ENCODE measurements around the gene TFDP1.

Gene TFDP1

DNA sequence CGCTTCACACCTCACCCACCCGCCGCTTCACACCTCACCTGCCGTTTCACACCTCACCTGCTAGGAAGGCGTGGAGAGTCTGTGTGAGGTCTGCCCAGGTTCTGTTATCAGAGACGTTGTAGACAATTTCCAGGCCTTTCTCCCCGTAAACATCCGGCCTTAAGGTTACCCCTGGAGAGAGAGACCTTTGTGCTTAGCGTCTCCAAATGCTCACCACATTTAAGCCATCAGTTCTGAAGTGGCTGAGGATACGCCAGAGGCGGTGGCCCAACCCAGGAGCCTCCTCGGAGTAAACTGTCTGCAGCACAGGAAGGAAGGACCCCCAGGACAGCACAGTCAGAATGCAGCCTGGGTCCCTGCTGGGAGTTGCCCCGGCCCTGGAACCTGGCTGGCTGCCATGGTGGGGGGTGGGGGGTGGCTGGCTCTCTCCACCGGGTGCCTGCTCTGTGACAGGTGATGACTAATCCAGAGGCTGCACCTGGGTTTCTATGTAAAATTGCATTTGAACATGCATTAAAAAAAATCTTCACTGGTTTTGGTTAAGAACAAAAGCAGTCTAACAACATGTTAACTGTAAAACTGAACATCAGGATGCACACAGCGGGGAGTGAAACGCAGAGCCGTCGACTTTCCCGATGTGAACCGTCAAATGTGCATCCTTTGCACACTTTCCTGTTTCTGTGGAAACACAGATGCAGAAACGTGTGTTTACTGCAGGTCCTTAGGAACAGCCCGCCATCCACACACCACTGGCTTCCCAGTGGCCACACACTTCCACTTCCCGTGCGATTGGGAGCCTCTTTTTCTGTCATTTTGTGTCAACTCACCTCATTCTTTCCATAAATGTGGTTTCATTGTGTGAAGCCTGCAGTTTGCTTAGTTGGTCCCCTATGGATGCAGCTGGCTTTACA lies 69.0 kb downstream of the TFDP1 start:
- DNase-seq: no peak

DNA sequence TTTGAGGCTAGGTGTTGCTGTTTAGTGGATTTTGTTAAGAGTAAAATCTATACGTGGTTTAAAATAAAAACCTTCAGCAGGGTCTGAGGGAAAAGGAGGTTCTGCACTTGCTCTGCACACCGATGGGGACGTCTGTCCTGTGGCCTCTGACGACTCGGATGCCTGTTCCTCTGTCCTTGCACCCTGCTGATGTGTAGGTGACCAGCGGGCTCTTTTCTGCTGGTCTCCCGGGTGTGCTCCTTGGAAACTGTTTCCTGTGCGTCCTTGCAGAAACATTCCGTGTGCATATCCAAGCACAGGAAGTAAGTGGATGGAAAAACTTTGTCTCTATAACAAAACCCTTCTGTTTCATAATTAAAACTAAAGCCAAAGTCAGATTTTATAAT lies 69.6 kb downstream of the TFDP1 start:
- DNase-seq: no peak

DNA sequence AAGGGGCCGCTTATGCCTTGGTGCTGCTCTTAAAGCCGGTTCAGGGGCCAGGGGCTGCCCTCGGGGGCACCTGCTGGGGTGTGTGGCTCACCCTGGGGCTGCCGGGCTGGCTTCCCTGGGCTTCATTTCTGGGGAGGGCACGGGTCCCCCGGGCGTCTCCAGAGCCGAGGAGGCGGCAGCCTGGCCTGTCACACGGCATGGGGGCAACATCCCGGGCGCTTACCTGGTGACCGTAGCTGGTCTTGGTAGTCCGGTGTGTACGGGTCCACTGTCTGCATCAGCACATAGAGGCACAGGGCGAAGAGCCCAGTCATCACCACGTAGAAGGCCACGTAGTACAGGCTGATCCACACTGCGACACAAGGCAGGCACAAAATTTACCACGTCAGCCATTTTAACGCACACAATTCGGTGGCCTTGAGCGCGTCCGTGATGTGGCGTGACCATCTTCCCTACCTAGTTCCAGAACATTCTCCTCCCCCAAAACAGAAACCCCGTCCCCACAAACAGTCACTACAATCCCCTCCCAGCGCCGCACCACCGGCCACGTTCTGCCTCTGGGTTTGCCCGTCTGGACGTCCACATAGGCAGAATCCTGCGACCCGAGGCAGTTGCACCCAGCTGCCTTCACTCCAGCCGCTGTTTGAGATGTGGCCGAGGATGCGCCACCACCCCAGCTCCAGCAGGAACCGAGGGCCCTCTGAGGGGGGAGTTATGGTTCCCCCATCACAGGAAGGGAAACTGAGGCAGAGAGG lies 70.2 kb downstream of the TFDP1 start:
- no peak for DNase-seq

DNA sequence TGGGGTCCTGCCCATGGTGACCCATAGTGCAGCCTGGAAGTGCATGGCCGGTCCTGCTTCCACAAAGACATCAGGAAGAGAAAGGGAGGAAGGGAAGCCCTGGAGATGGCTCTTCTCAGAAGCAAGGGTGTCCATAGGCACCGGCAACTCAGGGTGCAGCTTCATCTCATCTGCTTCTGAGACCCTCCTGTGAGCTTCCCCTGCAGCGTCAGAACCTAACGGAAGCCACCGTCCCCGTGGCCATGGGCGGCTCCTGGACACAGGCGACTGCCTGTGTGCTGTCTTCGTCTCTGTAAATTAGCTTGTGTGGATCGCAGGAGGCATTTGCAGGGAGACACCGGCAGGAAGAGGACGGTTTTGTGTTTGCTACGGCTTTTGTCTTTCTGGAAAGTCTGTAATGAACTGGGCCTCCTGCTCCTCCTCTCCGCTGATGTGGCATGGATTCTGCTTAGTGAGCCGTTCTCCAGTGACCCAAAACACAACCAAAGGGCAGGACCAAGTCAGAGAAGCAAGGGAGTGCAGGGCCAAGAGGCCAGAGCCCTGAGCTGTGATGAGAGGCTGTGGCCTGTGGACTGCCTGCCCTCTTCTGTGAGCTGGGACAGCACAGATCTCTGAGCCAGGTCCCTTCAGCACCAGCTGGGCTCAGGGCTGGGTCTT lies 70.9 kb downstream of the TFDP1 start:
- DNase-seq: no peak

DNA sequence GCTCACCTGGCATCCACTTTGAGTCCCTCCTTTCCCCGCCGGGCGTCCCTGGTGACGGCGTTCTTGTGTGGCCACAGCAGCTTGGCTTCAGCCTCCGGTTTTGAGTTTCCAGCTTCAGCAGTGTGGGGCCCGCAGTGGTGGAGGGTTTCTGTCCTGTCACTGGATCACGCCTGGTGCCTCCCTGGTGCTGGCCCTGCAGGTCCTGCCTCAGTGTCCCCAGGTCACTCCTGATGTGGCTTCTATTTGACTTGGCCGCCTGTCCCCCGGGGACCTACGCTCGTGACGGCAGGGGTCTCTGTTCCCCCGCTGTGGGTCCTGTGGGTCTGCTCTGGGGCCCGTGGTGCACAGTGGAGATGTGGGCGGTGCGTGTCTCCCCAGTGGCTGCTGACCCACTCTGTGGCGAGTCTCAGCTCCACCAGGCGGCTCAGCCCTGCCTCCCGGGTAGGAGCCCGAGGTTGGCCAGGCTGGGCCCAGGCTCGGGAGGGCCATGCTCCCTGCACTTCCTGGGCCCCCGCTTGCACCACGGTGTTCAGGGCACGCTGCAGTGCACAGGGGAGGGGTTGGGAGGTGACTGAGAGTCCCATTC lies 71.5 kb downstream of the TFDP1 start:
- no peak for DNase-seq

DNA sequence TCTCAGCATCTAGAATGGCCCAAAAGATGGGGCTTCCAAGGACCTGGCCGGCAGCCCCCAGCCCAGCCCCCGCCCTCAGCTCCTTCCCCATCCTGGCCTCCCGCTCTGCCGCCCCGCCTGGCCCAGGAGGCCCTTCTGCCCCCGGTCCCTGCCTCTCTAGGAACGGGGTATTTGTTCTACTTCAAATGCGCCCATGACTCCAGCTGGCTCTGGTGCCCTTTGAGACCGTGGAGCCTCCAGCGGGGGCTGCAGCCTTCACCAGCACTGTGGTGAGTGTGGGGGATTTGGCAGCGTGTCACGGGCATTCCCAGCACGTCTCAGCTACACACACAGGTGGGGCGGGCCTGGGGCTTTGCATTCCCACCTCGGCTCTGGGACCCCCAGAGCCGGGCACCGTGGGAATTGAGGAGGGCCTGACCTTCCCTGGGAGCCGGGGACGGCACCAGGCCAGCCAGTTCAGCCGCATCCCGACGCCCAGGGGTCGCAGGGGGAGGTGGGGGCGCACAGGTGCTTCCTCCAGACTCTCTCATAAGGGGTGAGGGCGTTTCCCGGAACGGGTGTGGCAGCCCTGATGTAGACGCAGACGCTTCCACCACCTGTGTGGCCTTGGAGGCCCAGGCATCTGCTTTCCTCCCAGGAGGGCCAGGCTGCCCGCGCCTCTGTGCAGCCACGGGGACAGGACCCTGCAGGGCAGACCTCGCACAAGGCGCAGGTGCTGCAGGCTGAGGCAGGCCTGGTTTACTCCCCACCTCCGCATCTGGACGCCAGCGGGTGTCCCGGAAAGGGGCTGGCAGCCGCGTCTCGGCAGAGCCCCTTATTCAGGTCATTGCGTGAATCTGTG lies 72.5 kb downstream of the TFDP1 start:
- no peak for DNase-seq

DNA sequence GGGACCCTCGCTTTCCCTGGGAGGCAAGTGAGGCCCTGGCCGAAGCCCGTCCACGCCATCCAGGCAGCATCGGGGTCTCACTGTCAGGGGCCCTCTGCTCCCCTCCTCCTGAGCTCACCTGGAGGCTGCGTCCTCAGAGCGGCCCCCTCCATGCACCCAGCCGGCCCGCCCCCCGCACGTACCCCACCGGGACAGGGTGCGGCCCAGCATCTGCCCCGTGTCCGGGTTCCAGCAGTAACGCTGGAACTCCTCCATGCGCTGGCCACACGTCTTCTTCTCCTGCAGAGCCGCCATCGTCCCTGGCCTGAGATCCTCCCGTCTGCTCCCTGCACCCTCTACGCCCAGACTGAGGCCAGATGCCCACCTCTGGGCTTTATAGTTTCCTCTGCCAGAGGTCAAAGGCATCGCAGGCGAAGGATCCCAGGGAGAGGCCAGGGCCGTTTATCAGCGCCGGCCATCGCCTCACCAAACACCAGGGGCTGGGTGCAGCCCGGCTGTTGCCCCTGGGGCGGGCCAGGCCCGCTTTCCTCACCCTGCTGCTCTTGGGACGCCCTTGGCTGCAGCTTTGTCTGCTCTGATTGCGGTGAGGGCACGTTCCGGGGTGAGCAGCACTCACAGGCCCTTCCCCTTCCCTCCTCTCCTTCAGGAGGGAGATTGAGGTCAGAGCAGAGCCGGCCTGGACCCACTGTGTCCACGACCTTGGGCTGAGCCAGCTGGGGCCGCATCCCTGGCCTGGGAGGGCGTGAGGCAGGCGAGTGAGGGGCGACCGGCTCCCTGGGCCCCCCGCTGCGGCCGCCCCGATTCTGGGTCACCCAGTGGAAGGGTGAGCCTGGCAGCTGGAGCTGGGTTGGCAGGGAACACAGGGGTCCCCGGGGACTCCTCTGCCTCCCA lies 73.5 kb downstream of the TFDP1 start, which contains the start of gene ATP4B:
Gene ATP4B, minus strand, starts transcription at position 348 of the 891 bp plus-strand sequence. Its CDS starts 54 bp downstream, at position 294.
- DNase-seq: no peak

DNA sequence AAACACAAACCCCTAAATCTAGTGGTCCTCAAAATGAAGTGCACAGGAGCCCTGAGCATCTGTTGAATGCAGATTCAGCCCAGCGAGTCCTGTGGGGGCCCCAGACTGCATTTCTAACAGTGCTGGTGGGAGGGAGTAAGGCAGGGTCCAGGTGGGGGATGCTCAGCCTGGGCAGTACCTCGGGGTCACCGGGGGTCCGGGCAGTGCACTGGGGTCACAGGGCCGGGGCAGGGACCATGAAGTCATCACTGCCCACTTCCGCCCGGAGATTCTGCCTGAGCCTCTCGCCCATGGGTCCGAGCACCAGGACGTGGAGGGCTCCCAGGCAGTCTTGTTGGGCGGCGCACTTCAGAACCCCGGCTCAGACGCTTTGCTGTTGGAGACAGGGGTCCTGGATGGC lies 74.3 kb downstream of the TFDP1 start:
- DNase-seq: no peak

DNA sequence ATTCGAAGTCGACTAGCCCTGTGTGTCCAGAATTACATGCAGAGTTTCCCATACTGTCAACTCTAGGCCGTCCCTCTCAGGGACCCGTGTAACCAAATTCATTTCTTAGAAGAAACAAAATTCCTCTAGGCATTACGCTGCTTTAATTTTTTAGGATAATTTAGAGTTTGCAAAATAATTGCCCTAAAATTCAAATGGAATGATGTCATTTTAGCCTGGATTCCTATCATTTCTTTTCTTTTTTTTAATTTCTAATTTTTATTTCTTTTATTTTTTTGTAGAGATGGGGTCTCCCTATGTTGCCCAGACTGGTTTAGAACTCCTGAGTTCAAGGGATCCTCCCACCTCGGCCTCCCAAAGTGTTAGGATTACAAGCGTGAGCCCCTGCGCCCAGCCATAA lies 74.8 kb downstream of the TFDP1 start:
- DNase-seq: no peak

DNA sequence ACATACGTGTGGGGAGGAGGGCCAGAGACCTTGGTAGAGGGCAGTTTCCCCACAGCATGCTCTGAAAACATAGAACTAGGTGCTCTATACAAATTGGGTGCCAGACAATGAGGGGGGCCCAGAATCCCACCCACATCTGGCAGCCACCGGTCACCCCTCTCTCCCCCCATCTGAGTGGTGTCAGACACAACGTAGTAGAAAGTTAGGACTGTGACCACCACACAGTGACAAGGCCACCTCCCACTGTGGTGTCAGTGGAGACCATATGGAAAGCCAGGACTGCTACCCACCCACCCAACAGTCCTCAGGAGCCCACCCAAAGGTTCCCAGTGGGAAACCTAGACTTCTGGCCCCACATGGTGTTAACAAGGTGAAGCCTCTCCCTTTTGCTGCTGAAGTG lies 75.5 kb downstream of the TFDP1 start:
- DNase-seq: no peak

DNA sequence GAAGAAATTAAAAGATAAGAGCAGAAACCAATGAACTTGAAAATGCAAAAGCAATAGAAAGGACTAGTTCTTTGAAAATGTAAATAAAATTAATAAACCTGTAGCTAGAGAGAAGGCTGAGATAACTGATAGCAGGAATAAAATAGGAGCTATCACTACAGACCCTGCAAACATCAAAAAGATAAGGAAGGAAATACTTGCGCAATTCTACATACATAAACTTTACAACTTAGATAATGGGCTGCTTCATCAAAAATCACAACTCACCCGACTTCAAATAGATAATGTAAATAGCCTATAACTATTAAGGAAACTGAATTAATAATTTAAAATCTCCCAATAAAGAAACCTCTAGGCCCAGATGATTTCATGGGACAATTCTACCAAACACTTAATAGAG lies 77.0 kb downstream of the TFDP1 start:
- DNase-seq: no peak

DNA sequence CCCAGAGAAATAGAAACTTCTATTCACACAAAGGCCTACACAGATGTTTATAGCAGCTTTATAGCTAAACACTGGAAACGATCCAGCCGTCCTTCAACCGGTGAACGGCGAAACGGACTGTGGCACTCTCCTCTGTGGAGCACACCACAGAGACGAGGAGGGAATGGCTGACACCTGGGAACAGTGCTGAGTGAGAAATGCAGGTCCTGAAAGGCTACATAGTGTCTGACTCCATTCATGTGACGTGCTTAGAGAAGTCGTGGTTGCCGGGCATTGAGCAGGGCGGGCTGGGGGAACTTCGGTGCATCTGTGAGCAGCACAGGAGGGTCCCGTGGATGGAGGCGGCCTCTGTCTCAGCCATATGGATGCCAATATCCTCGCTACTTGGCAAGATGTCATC lies 79.4 kb downstream of the TFDP1 start:
- DNase-seq: no peak

DNA sequence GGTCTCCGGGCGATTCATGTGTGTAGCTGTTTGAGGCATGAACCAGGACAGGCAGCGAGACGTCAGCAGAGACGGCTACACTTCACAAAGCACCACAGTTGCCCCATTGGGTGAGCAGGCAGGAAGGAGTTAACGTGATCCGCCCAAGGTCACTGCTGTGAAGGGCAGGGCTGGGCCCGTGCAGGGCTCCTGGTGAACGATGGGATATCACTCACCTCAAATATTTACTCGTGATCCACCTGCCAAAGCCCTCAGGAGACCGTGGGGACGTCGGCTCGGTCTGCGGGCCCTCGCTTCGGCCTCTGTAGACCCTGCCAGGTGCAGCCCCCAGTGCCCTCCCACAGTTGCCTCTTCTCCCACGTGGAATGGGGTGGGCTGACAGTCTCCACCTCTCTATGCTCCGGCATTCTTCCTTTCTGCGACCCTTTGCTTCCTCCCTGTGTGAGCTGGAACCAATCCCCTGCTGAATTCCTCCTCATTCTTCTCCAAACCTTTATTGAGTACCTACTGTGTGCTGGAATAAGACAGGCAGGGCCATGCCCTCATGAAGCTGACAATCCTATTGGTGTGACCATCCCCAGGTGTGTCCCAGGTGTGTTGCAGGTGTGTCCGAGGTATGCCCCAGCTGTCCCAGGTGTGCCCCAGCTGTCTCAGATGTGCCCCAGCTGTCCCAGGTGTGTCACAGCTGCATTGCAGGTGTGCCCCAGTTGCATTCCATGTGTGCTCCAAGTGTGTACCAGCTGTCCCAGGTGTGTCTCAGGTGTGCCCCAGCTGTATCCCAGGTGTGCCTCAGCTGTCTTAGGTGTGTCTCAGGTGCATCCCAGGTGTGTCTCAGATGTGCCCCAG lies 80.4 kb downstream of the TFDP1 start:
- no peak for DNase-seq

DNA sequence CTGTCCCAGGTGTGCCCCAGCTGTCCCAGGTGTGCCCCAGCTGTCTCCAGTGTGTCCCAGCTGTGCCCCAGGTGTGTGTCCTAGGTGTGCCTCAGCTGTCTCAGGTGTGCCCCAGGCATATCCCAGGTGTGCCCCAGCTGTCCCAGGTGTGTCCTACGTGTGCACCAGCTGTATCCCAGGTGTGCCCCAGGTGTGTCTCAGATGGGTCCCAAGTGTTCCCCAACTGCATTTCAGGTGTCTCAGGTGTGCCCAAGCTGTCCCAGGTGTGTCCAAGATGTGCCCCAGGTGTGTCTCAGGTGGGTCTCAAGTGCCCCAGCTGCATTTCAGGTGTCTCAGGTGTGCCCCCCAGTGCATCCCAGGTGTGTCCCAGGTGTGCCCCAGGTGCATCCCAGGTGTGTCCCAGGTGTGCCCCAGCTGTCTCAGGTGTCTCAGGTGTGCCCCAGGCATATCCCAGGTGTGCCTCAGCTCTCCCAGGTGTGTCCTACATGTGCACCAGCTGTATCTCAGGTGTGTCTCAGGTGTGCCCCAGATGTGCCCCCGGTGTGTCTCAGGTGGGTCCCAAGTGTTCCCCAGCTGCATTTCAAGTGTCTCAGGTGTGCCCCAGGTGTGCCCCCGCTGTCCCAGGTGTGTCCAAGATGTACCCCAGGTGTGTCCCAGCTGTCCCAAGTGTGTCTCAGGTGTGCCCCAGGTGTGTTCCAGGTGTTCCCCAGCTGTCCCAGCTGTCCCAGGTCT lies 81.2 kb downstream of the TFDP1 start:
- no peak for DNase-seq

DNA sequence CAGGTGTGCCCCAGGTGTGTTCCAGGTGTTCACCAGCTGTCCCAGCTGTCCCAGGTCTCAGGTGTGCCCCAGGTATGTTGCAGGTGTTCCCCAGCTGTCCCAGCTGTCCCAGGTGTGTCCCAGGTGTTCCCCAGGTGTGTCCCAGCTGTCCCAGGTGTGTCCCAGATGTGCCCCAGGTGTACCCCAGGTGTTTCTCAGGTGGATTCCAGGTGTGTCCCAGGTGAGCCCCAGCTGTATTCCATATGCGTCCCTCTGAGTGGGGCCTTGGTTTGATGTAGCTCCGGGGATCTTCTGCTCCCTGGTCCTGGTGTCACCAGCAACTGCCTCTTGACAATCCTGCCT lies 81.7 kb downstream of the TFDP1 start:
- no peak for DNase-seq

DNA sequence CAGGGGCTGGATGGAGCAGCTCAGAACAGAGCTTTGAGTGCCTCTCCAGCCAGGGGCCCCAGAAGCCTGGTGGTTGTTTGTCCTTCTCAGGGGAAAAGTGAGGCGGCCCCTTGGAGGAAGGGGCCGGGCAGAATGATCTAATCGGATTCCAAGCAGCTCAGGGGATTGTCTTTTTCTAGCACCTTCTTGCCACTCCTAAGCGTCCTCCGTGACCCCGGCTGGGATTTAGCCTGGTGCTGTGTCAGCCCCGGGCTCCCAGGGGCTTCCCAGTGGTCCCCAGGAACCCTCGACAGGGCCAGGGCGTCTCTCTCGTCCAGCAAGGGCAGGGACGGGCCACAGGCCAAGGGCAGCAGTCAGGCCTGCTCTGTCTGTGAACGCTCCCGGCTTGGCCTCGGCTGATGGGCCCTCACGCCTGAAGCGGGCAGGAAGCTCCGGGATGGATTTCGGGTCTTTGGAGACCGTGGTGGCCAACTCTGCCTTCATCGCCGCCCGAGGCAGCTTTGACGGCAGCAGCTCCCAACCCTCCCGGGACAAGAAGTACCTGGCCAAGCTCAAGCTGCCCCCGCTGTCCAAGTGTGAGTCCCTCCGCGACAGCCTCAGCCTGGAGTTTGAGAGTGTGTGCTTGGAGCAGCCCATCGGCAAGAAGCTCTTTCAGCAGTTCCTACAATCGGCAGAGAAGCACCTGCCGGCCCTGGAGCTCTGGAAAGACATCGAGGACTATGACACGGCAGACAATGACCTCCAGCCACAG lies 82.6 kb downstream of the TFDP1 start, which contains the start of gene GRK1:
Gene GRK1, plus strand, starts transcription at position 269 of the 751 bp plus-strand sequence. Its CDS starts 168 bp downstream, at position 437.
- no peak for DNase-seq

DNA sequence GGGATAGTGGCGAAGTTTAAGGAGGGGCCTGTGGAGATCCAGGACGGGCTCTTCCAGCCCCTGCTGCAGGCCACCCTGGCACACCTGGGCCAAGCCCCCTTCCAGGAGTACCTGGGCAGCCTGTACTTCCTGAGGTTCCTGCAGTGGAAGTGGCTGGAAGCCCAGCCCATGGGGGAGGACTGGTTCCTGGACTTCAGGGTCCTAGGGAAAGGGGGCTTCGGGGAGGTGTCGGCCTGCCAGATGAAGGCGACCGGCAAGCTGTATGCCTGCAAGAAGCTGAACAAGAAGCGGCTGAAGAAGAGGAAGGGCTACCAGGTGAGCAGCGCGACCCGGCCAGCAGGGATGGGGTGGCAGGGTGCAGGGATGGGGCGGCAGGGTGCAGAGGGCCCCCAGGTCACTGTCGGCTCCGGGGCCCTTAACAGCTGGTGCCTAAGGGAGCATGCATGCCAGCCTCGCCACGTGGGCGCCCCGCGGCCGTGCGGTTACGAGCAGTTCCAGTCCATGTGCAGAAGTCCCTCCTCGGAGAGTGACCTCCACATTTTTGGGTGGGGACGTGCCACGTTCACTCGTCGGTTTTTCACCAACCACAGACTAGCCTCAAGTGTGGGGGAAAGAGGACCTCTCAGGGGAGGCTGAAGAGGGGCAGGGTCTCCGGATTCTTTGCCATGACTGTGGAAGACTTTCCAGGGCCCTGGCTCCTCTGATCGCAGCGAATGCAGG lies 83.4 kb downstream of the TFDP1 start:
- no peak for DNase-seq

DNA sequence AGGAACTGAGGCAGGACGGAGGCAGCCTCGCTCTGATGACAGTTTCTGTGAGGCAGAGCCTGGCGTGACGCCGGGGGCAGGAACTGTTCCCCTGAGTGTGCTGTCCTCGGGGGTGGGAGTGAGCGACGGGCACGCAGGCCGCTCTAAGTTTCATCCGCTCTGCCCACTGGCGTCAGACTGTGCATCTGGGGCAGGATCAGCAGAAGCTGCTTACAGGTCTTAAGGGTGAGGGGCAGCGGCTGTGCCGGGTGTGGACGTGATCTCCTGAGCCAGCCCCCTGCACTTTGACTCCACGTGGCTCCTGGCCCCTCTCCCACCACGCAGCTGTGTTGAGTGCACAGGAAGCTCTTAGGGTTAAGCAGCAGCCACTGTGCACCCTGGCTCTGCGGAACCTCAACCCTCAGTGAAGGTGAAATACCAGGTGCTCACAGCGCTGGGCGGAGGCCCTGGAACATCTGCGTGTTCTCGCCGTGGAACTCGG lies 84.0 kb downstream of the TFDP1 start:
- no peak for DNase-seq

All from fibroblast of skin of right quadriceps (primary cell).